GM21528 (cell line): Measurements from ENCODE around the gene NPTXR.
"Not testable (repeated sequence)": the region's sequence is repeated elsewhere in the genome, so short reads cannot be mapped to it uniquely, and the experiment has no call there.

Experiments used
- ATAC-seq: cut with Tn5 transposase; IDR thresholded peaks from one replicate; pipeline ENCODE4 v1.9.1; 2021; ENCODE audit warnings: mild to moderate bottlenecking, moderate library complexity; ENCODE audit not compliant: unreplicated experiment, low FRiP score

NPTXR gene

GRCh38 chr22:38805041-38805593 is 38.7 kb downstream of the NPTXR start:
- ATAC-seq = not testable (repeated sequence)

- no peak for ATAC-seq
Measured at GRCh38 chr22:38802671-38803121, 41.1 kb downstream of the NPTXR start.

- ATAC-seq = no peak
Measured at GRCh38 chr22:38799265-38800002, 44.4 kb downstream of the NPTXR start.

GRCh38 chr22:38798496-38798895 is 45.3 kb downstream of the NPTXR start:
- ATAC-seq = no peak

GRCh38 chr22:38796262-38796957 is 47.4 kb downstream of the NPTXR start:
- no peak for ATAC-seq

GRCh38 chr22:38795569-38795968 is 48.3 kb downstream of the NPTXR start:
- ATAC-seq = no peak

GRCh38 chr22:38793721-38794466 is 49.9 kb downstream of the NPTXR start, which contains the start of gene DNAL4:
DNAL4 (minus strand) TSS chr22:38794143; CDS start chr22:38782731, 11,412 bp downstream.
- peak; percentile 89 for ATAC-seq

- no peak for ATAC-seq
Measured at GRCh38 chr22:38793317-38793716, 50.5 kb downstream of the NPTXR start.

GRCh38 chr22:38792833-38793232 is 51.0 kb downstream of the NPTXR start:
- ATAC-seq = no peak

- no peak for ATAC-seq
Measured at GRCh38 chr22:38789606-38790005, 54.2 kb downstream of the NPTXR start.

GRCh38 chr22:38788846-38789245 is 55.0 kb downstream of the NPTXR start:
- no peak for ATAC-seq

GRCh38 chr22:38788021-38788816 is 55.6 kb downstream of the NPTXR start:
- no peak for ATAC-seq

GRCh38 chr22:38786631-38787030 is 57.2 kb downstream of the NPTXR start:
- ATAC-seq = no peak

GRCh38 chr22:38784856-38785255 is 59.0 kb downstream of the NPTXR start:
- ATAC-seq = no peak

GRCh38 chr22:38784035-38784434 is 59.8 kb downstream of the NPTXR start:
- no peak for ATAC-seq

- ATAC-seq = no peak
Measured at GRCh38 chr22:38783095-38783615, 60.7 kb downstream of the NPTXR start.

GRCh38 chr22:38782402-38783094 is 61.3 kb downstream of the NPTXR start:
- no peak for ATAC-seq

GRCh38 chr22:38781033-38781432 is 62.8 kb downstream of the NPTXR start:
- no peak for ATAC-seq

GRCh38 chr22:38777087-38777671 is 66.6 kb downstream of the NPTXR start:
- no peak for ATAC-seq
